GM13976 (cell line): ENCODE results near the gene HNRNPL.

Experiments
- DNase-seq: peaks from one replicate; pipeline ENCODE4 v3.0.0; 2012; ENCODE audit warnings: low spot score
- in situ Hi-C: fragments of 300-500 bp; cut with MboI; formaldehyde crosslinking; loops from one replicate; pipeline ENCODE4 v1.12.0; 2022; ENCODE audit warnings: low sequenced_read_pairs, mixed read lengths, inconsistent platforms; ENCODE audit not compliant: unreplicated experiment
- TF ChIP-seq, protein P1 (sequence below): IDR thresholded peaks from 2 replicates; pipeline ENCODE4 v1.5.1; 2012; ENCODE audit warnings: borderline replicate concordance, mild to moderate bottlenecking; ENCODE audit not compliant: insufficient read depth; ENCODE audit errors: extremely low read depth, missing control alignments, control extremely low read depth

The HNRNPL gene

DNA sequence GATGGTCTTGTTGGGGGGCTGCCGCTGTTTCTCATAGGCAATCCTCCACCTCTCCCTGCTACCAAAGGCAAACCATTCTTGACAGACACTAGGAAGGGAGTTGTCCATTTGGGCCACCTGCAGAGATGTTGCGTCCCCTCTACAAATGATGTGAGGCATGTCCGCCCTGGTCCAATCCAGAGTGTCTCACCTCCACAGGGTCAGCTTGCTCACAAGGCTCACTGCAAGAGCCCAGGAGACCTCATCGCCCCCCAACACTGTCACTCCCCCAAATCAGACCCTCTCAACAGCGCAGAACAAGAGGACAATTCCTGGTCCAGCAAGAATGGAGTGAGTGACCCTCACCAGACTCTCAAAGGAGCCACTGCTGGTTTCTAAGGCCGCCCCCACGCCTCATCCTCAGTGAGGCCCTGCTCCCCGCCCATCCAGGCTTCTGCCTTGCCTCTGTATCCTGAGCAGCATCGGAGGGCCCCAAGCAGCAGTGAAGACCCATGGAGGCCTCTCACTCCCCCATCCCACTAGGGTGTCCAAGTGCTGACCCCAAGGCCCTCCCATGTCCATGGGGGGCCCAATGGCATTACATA lies 6.5 kb downstream of the HNRNPL start:
- in situ Hi-C loops, result no loop called here
- TF ChIP-seq, protein P1, sequence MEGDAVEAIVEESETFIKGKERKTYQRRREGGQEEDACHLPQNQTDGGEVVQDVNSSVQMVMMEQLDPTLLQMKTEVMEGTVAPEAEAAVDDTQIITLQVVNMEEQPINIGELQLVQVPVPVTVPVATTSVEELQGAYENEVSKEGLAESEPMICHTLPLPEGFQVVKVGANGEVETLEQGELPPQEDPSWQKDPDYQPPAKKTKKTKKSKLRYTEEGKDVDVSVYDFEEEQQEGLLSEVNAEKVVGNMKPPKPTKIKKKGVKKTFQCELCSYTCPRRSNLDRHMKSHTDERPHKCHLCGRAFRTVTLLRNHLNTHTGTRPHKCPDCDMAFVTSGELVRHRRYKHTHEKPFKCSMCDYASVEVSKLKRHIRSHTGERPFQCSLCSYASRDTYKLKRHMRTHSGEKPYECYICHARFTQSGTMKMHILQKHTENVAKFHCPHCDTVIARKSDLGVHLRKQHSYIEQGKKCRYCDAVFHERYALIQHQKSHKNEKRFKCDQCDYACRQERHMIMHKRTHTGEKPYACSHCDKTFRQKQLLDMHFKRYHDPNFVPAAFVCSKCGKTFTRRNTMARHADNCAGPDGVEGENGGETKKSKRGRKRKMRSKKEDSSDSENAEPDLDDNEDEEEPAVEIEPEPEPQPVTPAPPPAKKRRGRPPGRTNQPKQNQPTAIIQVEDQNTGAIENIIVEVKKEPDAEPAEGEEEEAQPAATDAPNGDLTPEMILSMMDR, result no peak
- no peak for DNase-seq

DNA sequence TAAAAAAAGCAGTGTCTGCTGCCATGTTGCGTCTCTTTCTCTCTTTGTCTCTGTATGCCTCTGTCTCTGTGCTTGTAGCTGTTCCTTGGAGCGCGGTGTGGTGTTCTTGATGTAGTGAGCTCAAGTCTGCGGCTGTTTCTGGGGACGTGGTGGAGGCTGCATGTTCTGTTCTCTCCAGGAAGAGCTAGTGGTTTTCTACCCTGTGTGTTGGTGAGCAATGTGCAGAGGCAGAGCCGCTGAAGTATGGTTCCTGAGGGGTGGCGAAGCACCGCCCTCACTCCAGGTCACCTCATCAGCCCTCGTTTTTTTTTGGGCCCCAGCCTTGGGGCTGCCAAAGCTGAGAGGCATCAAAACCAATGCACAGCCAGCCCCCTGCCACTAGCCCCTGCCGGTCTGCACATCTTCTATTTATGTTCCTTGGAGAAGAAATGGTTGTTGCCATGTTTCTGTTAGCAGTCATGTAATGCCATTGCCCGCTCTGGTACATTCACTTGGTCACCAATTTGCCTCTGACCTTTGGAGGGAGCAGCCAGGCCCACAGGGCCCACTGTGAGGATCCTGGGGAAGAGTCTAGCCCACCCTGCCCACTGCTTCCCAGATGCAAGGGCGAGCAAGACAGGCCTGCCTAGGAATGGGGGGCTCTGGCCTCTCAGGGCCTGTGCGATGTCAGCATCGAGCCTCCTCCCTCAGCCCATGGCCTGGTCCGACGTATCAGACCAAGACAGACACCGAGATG lies 7.2 kb downstream of the HNRNPL start:
- DNase-seq, result no peak
- TF ChIP-seq, protein P1, result no peak
- in situ Hi-C loops, result no loop called here

DNA sequence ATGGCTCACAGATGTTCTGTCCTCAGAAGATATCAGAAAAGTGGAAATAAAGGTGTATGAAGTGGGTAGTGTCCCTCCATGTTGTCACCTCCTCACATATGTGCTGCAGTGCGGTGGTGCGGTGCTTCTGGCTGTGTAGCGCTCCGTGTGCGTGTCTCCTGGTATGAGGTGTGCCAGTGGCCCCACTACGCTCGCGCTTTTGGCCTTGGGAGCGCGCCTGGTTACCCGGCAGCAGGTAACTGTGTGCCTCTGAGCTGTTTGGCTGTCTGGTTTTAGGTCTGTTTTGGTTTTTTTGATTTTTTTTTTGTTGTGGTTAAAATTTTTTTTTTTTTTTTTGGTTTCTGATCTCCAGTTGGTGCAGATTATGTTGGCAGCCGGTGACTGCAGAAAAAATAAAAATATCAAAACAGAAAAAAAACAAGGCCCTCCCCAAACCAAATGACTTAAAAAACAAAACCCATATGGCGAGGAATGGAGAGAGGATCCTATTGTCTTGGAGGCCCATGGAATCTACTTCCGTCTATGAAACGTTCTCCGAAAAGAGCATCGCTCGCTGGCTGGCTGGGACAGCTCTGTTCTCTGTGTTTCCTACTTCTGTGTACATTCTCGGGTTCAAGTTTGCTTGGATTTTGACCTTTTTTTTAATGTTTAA lies 7.9 kb downstream of the HNRNPL start:
- TF ChIP-seq, protein P1, result no peak
- no peak for DNase-seq
- in situ Hi-C loops, result no loop called here

DNA sequence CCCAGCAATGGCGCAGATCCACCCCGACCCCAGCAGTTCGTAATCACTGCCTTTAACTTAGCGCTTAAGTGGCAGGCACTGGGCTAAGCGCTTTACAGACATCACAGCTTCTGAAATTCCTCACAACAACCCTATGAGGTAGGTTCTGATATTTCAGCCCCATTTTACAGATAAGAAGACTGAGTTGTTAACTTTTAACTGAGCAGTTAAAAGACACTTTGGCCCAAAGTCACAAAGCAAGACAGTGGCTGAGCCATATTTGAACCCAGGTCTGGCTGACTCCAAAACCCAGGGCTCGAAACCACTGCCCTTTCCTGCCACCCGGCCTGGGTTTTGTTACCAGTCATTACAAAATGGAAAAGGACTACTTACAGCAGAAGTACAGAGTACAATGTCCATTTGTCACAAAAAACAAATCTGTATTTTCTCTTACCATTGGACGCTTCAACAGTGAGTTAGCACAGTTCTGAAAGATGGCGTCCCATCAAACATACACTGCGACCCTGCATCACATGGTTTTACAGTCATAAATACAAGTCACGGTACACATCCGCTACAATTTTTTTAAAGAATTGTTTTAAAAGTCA lies 8.5 kb downstream of the HNRNPL start:
- in situ Hi-C loops, result no loop called here
- DNase-seq, result no peak
- TF ChIP-seq, protein P1, result no peak

DNA sequence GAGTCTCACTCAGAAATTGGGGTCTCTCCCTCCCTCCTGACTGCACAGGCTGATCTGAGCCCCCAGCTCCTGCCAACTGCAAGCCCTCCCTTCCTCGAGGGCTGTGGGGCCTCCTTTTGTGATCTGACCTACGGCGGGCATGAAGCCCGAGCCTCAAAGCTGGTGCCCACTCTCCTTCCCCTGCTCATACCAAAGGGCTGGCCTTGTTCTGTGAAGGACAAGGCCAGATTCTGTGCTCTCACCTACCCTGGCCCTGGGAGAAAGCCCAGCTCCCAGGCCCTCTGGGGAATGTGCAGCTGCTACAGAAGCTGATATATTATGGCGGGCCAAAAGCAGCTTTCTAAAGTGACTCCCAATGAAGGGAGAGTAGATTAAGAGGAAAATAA lies 9.2 kb downstream of the HNRNPL start:
- in situ Hi-C loops, result no loop called here
- TF ChIP-seq, protein P1, result no peak
- DNase-seq, result no peak

DNA sequence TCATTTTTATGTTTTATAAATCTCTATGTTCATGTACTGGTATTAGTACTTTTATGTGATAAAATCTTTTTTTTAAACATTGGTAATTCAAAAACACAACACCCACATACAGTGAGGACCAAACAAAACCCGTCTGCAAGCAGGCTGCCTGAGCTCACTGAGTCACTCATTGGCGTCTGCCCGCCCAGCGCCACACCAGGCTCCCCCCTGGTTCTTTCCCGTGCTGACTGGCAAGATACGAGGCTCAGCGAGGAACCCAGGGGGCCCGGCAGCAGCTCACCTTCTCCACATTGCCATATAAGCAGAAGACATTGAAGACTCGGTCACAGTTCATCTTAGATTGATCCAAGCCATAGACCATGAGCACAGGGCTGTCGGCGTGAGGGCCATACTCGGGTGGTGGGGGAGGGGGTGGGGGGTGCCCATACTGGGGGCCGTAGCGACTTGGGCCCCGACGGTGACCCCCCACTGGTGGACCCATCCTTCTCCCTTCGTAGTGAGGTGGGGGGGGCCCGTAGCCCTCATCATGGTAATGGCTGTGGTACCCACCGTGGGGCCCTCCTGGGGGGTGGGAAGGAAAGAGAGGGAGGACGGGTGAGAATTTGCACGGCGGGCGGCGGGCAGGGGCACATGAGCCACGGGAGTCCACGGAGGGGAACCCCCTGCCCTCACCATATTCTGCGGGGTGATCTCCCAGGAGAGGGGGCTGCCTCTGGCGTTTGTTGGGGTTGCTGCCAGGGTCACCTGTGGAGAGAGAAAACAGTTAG lies 9.8 kb downstream of the HNRNPL start:
- DNase-seq, result no peak
- in situ Hi-C loops, result no loop called here
- TF ChIP-seq, protein P1, result no peak
